ENCODE measurements around the gene CDC42BPG.

Gene CDC42BPG

DNA sequence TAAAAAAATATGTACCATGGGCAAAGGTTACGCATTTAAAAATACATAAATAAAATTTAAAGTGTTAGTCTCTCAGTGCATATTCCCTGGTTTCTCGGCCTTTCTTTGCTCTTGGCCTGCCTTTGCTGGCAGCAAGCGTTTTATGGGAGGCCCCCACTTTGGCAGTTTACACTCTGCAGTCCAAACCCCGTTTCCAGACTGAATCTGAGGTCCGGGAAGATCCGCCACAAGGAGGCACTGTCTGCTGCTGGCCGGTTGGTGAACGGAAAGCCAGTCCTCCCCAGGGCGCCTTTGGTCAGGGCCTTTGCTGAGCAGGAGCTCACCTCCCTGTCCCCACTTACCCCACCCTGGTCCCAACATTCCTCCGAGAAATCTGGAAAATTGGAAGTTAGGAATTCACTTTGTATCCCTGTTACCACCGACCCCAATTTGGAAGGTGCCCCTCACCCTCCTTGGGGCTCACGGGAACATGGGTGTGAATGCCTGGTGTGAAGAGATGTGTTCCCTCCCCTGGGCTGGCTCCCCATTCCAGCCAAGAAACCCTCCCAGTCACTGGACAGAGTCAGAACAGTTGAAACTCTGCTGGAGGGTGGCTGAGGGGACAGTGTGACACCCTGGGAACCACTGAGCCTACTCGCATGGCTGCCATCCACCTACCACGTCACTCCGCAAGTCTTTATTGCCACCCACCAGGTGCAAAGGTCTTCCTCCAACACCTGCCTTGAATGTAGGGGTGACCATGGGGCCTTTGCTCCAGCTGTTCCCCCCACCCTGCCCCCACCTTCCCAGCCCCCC, 56.7 kb downstream of the CDC42BPG start:
- no peak for DNase-seq

DNA sequence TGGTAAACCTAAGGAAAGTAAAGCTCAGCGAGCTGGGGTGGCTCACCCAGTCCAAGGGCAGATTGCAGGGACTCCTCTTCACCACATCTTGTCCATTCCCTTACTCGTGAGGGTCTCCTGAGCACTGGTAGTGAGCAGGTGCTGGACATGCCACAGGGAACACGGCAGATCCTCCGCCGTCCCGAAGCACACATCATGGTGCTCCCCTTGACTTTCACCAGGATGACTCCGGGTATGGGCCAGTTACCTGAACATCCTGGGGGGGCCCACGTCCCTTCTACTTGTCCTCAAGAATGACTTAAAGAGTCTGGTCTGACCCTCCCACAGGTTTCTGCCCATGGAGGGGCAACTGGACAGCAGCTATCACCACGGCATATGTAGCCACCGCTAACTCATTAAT, 58.1 kb downstream of the CDC42BPG start:
- no peak for DNase-seq

GRCh38 chr11:64784813-64785581, 59.5 kb downstream of the CDC42BPG start:
- no peak for DNase-seq

DNA sequence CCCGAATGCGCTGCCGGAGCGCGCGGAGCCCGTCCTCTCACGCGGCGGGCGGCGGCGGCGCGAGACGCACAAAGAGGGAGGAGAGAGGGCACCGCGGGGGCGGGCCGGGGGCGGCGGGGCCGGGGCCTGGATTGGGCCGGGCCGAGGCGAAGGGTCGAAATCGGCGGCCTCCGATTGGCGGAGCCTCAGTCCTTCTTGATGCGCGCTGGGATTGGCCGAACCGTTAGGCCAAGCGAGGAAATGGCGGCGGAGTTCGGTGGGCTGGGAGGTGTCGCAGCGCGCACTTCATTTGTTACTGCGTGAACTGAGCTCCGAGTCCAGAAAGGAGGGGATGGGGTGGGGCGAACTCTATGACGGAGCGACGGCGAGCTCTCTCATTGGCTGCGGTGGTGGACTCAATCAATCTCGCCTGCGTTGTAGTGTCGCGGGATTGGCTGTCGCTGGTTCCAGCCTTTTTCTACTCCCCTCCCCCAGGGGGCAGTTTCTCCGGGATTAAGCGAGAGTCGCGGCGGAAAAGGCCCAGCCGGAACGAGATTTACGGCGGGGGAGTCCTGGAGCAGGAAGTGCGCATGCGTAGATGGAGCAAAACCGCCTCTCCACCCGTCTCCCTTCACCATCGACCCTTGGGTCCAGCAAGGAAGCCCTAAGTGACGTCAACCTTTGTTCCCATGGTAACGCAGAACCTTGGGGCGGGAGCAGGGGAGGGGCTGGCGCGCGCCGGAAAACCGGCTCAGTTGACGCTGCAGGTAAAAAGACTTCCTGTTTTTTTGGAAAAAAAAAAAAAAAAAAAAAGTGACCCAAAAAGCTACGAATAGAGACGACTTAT, 65.8 kb downstream of the CDC42BPG start, which contains the start of gene SF1:
Gene SF1 (minus strand): TSS at position 70 of the 826 bp plus-strand sequence. CDS start 150 bp downstream, outside the sequence.
- DNase-seq: peak; percentile 100

- no peak for DNase-seq
Observed at GRCh38 chr11:64778223-64778472, 66.3 kb downstream of the CDC42BPG start.

DNA sequence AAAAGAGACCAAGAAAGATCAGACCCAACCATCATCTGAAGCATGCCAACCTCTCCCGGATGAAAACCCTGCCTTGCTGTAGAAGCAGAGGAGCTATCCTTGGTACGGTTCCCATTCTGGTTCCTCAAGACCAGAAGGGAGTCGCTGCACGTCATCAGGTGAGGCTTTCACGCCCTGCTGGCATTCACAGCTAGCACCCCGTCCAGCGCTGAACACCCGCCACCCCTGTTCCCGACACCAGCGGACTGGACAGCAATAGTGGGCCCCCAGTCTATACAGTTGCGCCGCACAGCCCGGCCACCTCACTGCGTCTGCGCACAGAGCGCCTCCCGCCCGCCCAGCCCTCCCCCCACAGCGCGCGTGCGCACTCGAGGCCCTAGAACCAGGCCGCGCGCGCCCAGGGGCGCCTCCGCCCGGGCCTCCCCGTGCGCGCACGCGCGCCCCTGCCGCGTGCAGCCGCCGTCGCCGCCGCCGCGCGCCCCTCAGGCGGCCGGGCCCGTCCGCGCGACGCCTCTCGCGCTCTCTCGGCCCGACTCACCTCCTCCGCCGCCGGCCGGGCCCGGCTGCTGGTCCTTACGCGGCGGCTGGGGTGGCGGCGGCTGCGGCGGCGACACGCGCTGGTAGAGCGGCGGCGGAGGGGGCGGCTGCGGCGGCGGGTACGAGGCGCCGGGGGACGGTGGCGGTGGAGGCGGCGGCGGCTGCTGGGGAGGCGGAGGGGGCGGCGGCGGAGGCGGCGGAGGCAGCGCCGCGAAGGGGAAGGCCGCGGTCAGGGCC, 66.8 kb downstream of the CDC42BPG start:
- DNase-seq: peak; percentile 77

DNA sequence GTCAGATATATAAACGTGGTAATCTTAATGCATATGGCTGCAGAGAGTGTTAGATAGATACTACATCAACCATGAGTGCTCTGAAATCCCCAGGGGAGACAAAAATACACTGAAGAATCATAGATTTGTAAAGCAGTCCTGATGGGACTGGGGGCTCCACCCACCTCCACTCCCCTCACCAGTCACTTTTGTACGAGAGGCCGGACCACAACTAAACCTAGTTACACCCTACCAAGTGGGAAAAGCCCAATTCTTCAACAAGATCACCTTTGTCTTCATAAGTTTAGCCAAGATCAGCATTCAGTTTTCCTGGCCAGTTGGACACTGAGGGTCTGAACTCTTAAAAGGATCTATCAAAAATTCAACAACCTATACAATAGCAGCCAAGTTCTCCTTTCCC, 67.6 kb downstream of the CDC42BPG start:
- DNase-seq: no peak

- no peak for DNase-seq
Observed at GRCh38 chr11:64776425-64776824, 68.0 kb downstream of the CDC42BPG start.

DNA sequence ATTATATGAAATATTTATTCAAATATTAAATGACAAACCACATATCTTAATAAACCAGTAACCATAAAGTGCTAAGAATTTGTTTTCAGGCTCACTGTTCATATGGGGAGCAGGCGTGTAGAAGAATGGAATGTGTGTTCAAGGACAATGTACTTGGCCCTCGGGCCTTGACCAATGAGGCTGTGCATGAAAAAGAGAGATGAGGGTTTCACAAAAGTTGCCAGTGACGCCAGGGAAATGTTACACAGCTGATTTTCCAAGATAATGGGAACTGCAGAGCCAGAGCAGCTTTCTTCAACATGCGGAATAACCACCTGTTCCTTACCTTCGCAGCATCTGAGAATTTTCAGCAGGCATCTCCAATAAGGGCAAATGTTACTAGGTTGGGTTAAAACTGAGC, 70.3 kb downstream of the CDC42BPG start:
- DNase-seq: no peak
